Measurements from ENCODE around the gene APMAP.
"Not testable (repeated sequence)": the region's sequence is repeated elsewhere in the genome, so short reads cannot be mapped to it uniquely, and the experiment has no call there.

The APMAP gene

DNA sequence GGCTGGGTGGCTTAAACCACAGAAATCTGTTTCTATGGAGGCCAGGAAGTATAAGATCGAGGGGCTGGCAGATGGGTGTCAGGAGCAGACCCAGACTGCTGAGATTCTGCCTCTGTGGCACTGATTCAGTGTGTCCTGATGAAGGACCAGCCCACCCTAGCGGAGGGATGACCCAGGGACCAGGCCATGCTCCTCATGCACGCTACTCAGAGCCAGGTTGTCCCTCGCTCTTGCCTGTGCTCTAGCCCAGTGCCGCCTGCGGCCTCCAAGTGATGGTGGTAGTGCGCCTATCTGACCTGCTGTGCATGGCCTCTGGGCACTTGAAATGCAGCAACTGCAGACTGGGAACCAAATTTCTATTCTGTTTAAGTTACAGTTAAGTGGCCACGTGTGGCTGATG, 13.1 kb upstream of the APMAP start:
- Histone ChIP-seq H3K9me3 (ENCODE audit: insufficient read depth, low read length) (no peaks in the 10 kb centered on the region; the same call in 1 of the 2 replicates), H3K4me3 (ENCODE audit: low read length) (no peak overlapping the region), H4K20me1 (ENCODE audit: insufficient read depth, low read length) (no peaks in the 10 kb centered on the region), H3K4me2 (ENCODE audit: low read length) (no peak overlapping the region), H3K27me3 (ENCODE audit: low read depth, low read length) (no peaks in the 10 kb centered on the region), H3K79me2 (ENCODE audit: low read length) (no peaks in the 10 kb centered on the region), H3K36me3 (replicated peaks; ENCODE audit: low read depth, low read length) (no peaks in the 10 kb centered on the region), H3K4me1 (ENCODE audit: low read length) (no peaks in the 10 kb centered on the region), H2AFZ (ENCODE audit: low read depth, low read length) (no peak overlapping the region), H3K27ac (ENCODE audit: low read length) (no peak overlapping the region), H3K9ac (ENCODE audit: low read length) (no peak overlapping the region)
- TF ChIP-seq, protein P1, sequence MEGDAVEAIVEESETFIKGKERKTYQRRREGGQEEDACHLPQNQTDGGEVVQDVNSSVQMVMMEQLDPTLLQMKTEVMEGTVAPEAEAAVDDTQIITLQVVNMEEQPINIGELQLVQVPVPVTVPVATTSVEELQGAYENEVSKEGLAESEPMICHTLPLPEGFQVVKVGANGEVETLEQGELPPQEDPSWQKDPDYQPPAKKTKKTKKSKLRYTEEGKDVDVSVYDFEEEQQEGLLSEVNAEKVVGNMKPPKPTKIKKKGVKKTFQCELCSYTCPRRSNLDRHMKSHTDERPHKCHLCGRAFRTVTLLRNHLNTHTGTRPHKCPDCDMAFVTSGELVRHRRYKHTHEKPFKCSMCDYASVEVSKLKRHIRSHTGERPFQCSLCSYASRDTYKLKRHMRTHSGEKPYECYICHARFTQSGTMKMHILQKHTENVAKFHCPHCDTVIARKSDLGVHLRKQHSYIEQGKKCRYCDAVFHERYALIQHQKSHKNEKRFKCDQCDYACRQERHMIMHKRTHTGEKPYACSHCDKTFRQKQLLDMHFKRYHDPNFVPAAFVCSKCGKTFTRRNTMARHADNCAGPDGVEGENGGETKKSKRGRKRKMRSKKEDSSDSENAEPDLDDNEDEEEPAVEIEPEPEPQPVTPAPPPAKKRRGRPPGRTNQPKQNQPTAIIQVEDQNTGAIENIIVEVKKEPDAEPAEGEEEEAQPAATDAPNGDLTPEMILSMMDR (IDR thresholded peaks at IDR 0.05; ENCODE audit: low read depth, low read length), result no peak
- no peak for TF ChIP-seq EZH2phosphoT487 (IDR thresholded peaks at IDR 0.05; ENCODE audit: low read depth)

DNA sequence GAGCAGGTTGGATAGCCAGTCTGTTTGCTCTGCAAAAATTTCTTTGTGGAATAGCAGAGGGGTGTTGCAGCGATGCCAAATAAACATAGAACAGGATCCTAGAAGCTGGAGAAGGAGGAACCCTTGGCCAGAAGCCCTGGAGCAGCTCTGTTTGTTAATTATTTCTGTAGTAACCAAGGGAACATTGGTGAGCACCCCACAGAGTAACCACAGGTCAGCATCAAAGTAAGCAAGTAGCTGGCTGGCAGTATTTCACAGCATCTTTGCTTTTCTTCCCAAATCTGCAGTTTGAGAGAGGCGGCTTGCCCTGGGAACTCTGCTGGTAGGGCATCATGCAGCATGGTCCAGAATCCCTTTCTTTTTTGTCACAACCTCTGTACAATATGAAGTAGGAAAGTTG, 12.7 kb upstream of the APMAP start:
- Histone ChIP-seq H3K9me3 (ENCODE audit: insufficient read depth, low read length) (no peaks in the 10 kb centered on the region; the same call in 1 of the 2 replicates), H3K27ac (ENCODE audit: low read length) (no peak overlapping the region), H4K20me1 (ENCODE audit: insufficient read depth, low read length) (no peaks in the 10 kb centered on the region), H3K4me1 (ENCODE audit: low read length) (no peaks in the 10 kb centered on the region), H3K27me3 (ENCODE audit: low read depth, low read length) (no peaks in the 10 kb centered on the region), H3K36me3 (replicated peaks; ENCODE audit: low read depth, low read length) (no peaks in the 10 kb centered on the region), H3K4me3 (ENCODE audit: low read length) (no peak overlapping the region), H3K79me2 (ENCODE audit: low read length) (no peaks in the 10 kb centered on the region), H3K4me2 (ENCODE audit: low read length) (no peak overlapping the region), H2AFZ (ENCODE audit: low read depth, low read length) (no peak overlapping the region), H3K9ac (ENCODE audit: low read length) (no peak overlapping the region)
- TF ChIP-seq, protein P1 (IDR thresholded peaks at IDR 0.05; ENCODE audit: low read depth, low read length), result no peak
- TF ChIP-seq EZH2phosphoT487 (IDR thresholded peaks at IDR 0.05; ENCODE audit: low read depth), result no peak

DNA sequence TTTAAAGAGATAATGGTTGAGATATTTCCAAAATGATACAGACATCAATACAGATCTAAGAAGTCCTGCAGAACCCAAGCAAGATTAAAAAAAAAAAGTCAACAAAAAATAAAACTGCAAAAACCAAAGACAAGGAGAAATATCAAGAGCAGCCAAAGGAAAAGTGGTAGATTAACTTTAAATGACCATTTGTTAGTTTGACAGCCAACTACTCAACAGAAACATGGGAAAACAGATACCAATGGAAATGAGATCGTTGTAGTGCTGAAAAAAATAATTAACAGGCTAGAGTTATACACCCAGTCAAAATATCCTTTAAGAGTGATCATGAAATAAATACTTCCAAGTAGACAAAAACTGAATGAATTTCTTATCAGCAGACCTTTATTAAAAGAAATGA, 10.5 kb upstream of the APMAP start:
- Histone ChIP-seq H3K4me3 (ENCODE audit: low read length) (no peak overlapping the region), H3K9me3 (ENCODE audit: insufficient read depth, low read length) (no peaks in the 10 kb centered on the region; the same call in 1 of the 2 replicates), H3K36me3 (replicated peaks; ENCODE audit: low read depth, low read length) (no peaks in the 10 kb centered on the region), H3K4me1 (ENCODE audit: low read length) (peaks cover 13% of the 10 kb centered on the region), H2AFZ (ENCODE audit: low read depth, low read length) (no peak overlapping the region), H4K20me1 (ENCODE audit: insufficient read depth, low read length) (no peaks in the 10 kb centered on the region), H3K27ac (ENCODE audit: low read length) (no peak overlapping the region), H3K4me2 (ENCODE audit: low read length) (no peak overlapping the region), H3K9ac (ENCODE audit: low read length) (no peak overlapping the region), H3K79me2 (ENCODE audit: low read length) (no peaks in the 10 kb centered on the region), H3K27me3 (ENCODE audit: low read depth, low read length) (peaks cover 2% of the 10 kb centered on the region)
- no peak for TF ChIP-seq EZH2phosphoT487 (IDR thresholded peaks at IDR 0.05; ENCODE audit: low read depth)

- Histone ChIP-seq H3K4me1 (ENCODE audit: low read length) (peaks cover 13% of the 10 kb centered on the region), H3K27me3 (ENCODE audit: low read depth, low read length) (peaks cover 16% of the 10 kb centered on the region)
- H3K9me3 ChIP-seq (ENCODE audit: insufficient read depth, low read length); H2AFZ ChIP-seq (ENCODE audit: low read depth, low read length); H3K36me3 ChIP-seq (replicated peaks; ENCODE audit: low read depth, low read length); H4K20me1 ChIP-seq (ENCODE audit: insufficient read depth, low read length); H3K9ac ChIP-seq (ENCODE audit: low read length); H3K4me2 ChIP-seq (ENCODE audit: low read length); H3K79me2 ChIP-seq (ENCODE audit: low read length); H3K4me3 ChIP-seq (ENCODE audit: low read length); H3K27ac ChIP-seq (ENCODE audit: low read length): not testable (repeated sequence)
Observed at GRCh38 chr20:25001323-25001722, 8.8 kb upstream of the APMAP start.

GRCh38 chr20:25000268-25000801, 7.8 kb upstream of the APMAP start:
- Histone ChIP-seq H3K4me1 (ENCODE audit: low read length) (peaks cover 13% of the 10 kb centered on the region), H3K27ac (ENCODE audit: low read length) (no peak overlapping the region), H2AFZ (ENCODE audit: low read depth, low read length) (no peak overlapping the region), H3K36me3 (replicated peaks; ENCODE audit: low read depth, low read length) (no peaks in the 10 kb centered on the region), H3K79me2 (ENCODE audit: low read length) (no peaks in the 10 kb centered on the region), H3K27me3 (ENCODE audit: low read depth, low read length) (peaks cover 17% of the 10 kb centered on the region), H3K4me3 (ENCODE audit: low read length) (no peak overlapping the region), H4K20me1 (ENCODE audit: insufficient read depth, low read length) (no peaks in the 10 kb centered on the region), H3K9me3 (ENCODE audit: insufficient read depth, low read length) (no peaks in the 10 kb centered on the region; the same call in 1 of the 2 replicates), H3K4me2 (ENCODE audit: low read length) (no peak overlapping the region), H3K9ac (ENCODE audit: low read length) (no peak overlapping the region)
- TF ChIP-seq, protein P1 (IDR thresholded peaks at IDR 0.05; ENCODE audit: low read depth, low read length), result no peak
- no peak for TF ChIP-seq EZH2phosphoT487 (IDR thresholded peaks at IDR 0.05; ENCODE audit: low read depth)

Data from OCI-LY3 (cell line).